Endodermal cell (in vitro differentiated cells): ENCODE data around the gene EID3. TPM values are rescaled to one million over a fixed set of nuclear protein-coding genes. Genes with fewer than 3 reads are reported as not detected.

ENCODE experiments used
- DNase-seq: peaks from one replicate; pipeline ENCODE4 v3.0.0-alpha.2; 2017
- H3K27ac ChIP-seq: 2 replicates; pipeline ENCODE4 v1.5.1; 2013; ENCODE audit warnings: mild to moderate bottlenecking, low read depth, low read length, moderate library complexity
- H3K27me3 ChIP-seq: 2 replicates; pipeline ENCODE4 v1.6.1; 2013; ENCODE audit warnings: mild to moderate bottlenecking, low read length, moderate library complexity; ENCODE audit not compliant: insufficient read depth, control insufficient read depth, poor library complexity, severe bottlenecking
- H3K36me3 ChIP-seq: 2 replicates; pipeline ENCODE4 v1.7.0; 2013; ENCODE audit warnings: mild to moderate bottlenecking, low read length, moderate library complexity; ENCODE audit not compliant: control insufficient read depth, insufficient read depth
- H3K4me1 ChIP-seq: one replicate; pipeline ENCODE4 v1.7.0; 2013; ENCODE audit warnings: low read length; ENCODE audit not compliant: control insufficient read depth, insufficient read depth
- H3K4me3 ChIP-seq: 2 replicates; pipeline ENCODE4 v1.5.1; 2013; ENCODE audit warnings: mild to moderate bottlenecking, low read length, moderate library complexity
- H3K9ac ChIP-seq: 2 replicates; pipeline ENCODE4 v1.6.1; 2013; ENCODE audit warnings: mild to moderate bottlenecking, low read length, moderate library complexity; ENCODE audit not compliant: poor library complexity, severe bottlenecking; ENCODE audit errors: extremely low read depth
- H3K9me3 ChIP-seq: 2 replicates; pipeline ENCODE4 v1.6.1; 2013; ENCODE audit warnings: mild to moderate bottlenecking, low read length, moderate library complexity; ENCODE audit not compliant: control insufficient read depth
- H3K27ac Mint-ChIP-seq: 2 replicates; pipeline ENCODE4 v1.8.0; 2020; ENCODE audit warnings: mixed read lengths
- H3K27me3 Mint-ChIP-seq: 2 replicates; pipeline ENCODE4 v1.8.0; 2021; ENCODE audit warnings: mild to moderate bottlenecking, mixed read lengths; ENCODE audit not compliant: insufficient read depth
- H3K36me3 Mint-ChIP-seq: 2 replicates; pipeline ENCODE4 v1.8.0; 2020; ENCODE audit warnings: low read depth, mixed read lengths
- H3K4me1 Mint-ChIP-seq: 2 replicates; pipeline ENCODE4 v1.8.0; 2020; ENCODE audit warnings: mixed read lengths
- H3K4me3 Mint-ChIP-seq: 2 replicates; pipeline ENCODE4 v1.8.0; 2020; ENCODE audit warnings: mild to moderate bottlenecking, moderate library complexity, mixed read lengths
- H3K9me3 Mint-ChIP-seq: 2 replicates; pipeline ENCODE4 v1.8.0; 2020; ENCODE audit warnings: mild to moderate bottlenecking, mixed read lengths
- WGBS, 2 experiments: methylation state at CpG; one replicate each; pipeline versions ENCODE4 v1.1.5 to v1.1.7; 2013; ENCODE audit warnings: missing lambda C conversion rate in 2 of 2, mixed read lengths in 1 of 2; ENCODE audit not compliant: insufficient coverage in 1 of 2, insufficient read length in 1 of 2; 5-methylcytosine and 5-hydroxymethylcytosine counted together
- total RNA-seq, 2 donors: library from RNA; stranded (reverse); fragmentation: NEBNext Ultra II Directional in 1 of 2; extraction: Animal tissue kit (Norgen Biotek cat#: 25700) in 1 of 2; gene quantifications; 2 replicates in 1 of 2; 3 replicates in 1 of 2; pipeline ENCODE4 v1.2.1, GENCODE V29; 2021
- TF ChIP-seq, protein P1 (sequence below): fragments of 200-600 bp; sonication (generic); conservative IDR thresholded peaks from 2 replicates; pipeline ENCODE4 v1.5.0; 2021; ENCODE audit warnings: antibody characterized with exemption, mild to moderate bottlenecking

EID3 gene
- total RNA-seq, 2 donors from 2014 or later: 3.7 to 4.6 TPM

- H3K9me3 ChIP-seq: no peaks in the 10 kb centered on the region
- no peaks in the 10 kb centered on the region for H3K9me3 Mint-ChIP-seq
- H3K4me1 Mint-ChIP-seq: peaks cover 25% of the 10 kb centered on the region
- no peak overlapping the region for H3K9ac ChIP-seq
- H3K27ac Mint-ChIP-seq: no peak overlapping the region
- H3K27me3 ChIP-seq: no peaks in the 10 kb centered on the region
- H3K27me3 Mint-ChIP-seq: peaks cover 10% of the 10 kb centered on the region
- TF ChIP-seq, protein P1, sequence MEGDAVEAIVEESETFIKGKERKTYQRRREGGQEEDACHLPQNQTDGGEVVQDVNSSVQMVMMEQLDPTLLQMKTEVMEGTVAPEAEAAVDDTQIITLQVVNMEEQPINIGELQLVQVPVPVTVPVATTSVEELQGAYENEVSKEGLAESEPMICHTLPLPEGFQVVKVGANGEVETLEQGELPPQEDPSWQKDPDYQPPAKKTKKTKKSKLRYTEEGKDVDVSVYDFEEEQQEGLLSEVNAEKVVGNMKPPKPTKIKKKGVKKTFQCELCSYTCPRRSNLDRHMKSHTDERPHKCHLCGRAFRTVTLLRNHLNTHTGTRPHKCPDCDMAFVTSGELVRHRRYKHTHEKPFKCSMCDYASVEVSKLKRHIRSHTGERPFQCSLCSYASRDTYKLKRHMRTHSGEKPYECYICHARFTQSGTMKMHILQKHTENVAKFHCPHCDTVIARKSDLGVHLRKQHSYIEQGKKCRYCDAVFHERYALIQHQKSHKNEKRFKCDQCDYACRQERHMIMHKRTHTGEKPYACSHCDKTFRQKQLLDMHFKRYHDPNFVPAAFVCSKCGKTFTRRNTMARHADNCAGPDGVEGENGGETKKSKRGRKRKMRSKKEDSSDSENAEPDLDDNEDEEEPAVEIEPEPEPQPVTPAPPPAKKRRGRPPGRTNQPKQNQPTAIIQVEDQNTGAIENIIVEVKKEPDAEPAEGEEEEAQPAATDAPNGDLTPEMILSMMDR: no peak
- peaks cover 36% of the 10 kb centered on the region for H3K36me3 ChIP-seq
- no peak overlapping the region for H3K4me3 Mint-ChIP-seq
- peaks cover 36% of the 10 kb centered on the region for H3K36me3 Mint-ChIP-seq
- no peaks in the 10 kb centered on the region for H3K4me1 ChIP-seq
- H3K27ac ChIP-seq: no peak overlapping the region
- no peak overlapping the region for H3K4me3 ChIP-seq
- DNase-seq: no peak
Observed at GRCh38 chr12:104307655-104308000, 4.1 kb downstream of the EID3 start.

- peaks cover 17% of the 10 kb centered on the region for H3K4me1 Mint-ChIP-seq
- H3K27ac Mint-ChIP-seq: peak overlapping the region; percentile 82
- no peak overlapping the region for H3K4me3 ChIP-seq
- no peaks in the 10 kb centered on the region for H3K27me3 ChIP-seq
- TF ChIP-seq, protein P1: no peak
- peaks cover 49% of the 10 kb centered on the region for H3K36me3 ChIP-seq
- H3K27me3 Mint-ChIP-seq: peaks cover under 1% of the 10 kb centered on the region
- H3K9me3 ChIP-seq: no peaks in the 10 kb centered on the region
- H3K27ac ChIP-seq: no peak overlapping the region
- no peak for DNase-seq
- H3K4me1 ChIP-seq: no peaks in the 10 kb centered on the region
- peaks cover 44% of the 10 kb centered on the region for H3K36me3 Mint-ChIP-seq
- WGBS, 2 experiments: 86 to 95% methylated on average over 2 to 4 of the region's 4 CpGs
- no peaks in the 10 kb centered on the region for H3K9me3 Mint-ChIP-seq
- H3K4me3 Mint-ChIP-seq: no peak overlapping the region
- no peak overlapping the region for H3K9ac ChIP-seq
Observed at GRCh38 chr12:104309446-104309993, 6.0 kb downstream of the EID3 start.

DNA sequence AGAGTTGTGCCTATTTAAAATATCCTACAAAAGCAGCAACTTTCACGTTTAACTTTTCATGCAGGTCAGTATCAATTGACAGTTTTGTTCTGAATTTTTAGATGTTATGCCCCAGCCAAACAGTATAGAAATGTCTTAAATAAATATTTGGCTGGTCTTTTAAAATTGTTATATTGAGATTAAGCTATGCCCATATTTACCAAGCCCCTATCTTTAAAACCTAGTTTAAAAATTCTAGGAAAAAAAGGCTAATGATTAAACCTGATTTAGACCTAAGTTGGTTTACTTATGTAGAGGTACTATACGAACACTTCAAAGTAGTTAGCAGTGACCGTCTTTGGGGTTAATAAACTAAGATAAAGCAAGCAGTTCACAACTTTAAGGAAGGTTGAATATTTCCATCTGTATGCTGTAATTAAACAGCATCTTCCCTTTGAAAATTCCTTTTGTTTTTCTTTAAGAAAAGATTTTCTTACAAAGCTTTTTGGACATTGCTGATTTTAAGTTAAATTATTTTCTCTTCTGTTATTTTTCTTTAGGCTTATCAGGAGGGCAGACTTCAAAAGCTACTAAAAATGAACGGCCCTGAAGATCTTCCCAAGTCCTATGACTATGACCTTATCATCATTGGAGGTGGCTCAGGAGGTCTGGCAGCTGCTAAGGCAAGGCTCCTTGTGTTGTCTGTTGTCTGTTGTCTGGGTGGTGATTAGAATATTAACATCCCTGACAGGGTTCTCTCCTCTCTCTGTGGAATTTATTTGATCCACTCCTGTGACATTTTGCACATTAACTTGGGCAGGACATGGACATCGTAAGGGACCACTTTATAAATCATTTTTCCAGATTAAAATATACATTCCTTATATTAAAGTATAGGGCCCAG lies 7.5 kb downstream of the EID3 start:
- Histone ChIP-seq H3K4me1 (no peaks in the 10 kb centered on the region), H3K36me3 (peaks cover 52% of the 10 kb centered on the region), H3K9ac (no peak overlapping the region), H3K4me3 (no peak overlapping the region), H3K9me3 (no peaks in the 10 kb centered on the region), H3K27ac (no peak overlapping the region), H3K27me3 (no peaks in the 10 kb centered on the region)
- DNase-seq: no peak
- peaks cover 46% of the 10 kb centered on the region for H3K36me3 Mint-ChIP-seq
- H3K27ac Mint-ChIP-seq: no peak overlapping the region
- H3K4me3 Mint-ChIP-seq: no peak overlapping the region
- no peaks in the 10 kb centered on the region for H3K27me3 Mint-ChIP-seq
- H3K4me1 Mint-ChIP-seq: peaks cover 17% of the 10 kb centered on the region
- TF ChIP-seq, protein P1: no peak
- no peaks in the 10 kb centered on the region for H3K9me3 Mint-ChIP-seq
- 90 to 100% methylated on average over 3 to 5 of the region's 5 CpGs for WGBS, 2 experiments
